Breast epithelium (tissue), 4 donors: Measurements from ENCODE around the gene INSYN2B. TPM values are rescaled to one million over a fixed set of nuclear protein-coding genes. Genes with fewer than 3 reads are reported as not detected.

Experiments
- DNase-seq, 2 donors: peaks; one replicate each; pipeline ENCODE4 v3.0.0-alpha.2; 2019; ENCODE audit warnings: low spot score in 2 of 2
- H3K27ac ChIP-seq, 2 donors: fragments of 200-600 bp; sonication (generic) in 1 of 2; one replicate each; pipeline ENCODE4 v1.5.1; 2016 to 2019; ENCODE audit warnings: mild to moderate bottlenecking in 1 of 2
- H3K27me3 ChIP-seq, 2 donors: fragments of 200-600 bp; sonication (generic) in 1 of 2; one replicate each; pipeline versions ENCODE4 v1.5.1 to v1.6.0; 2017 to 2019; ENCODE audit warnings: control low read depth in 1 of 2, mild to moderate bottlenecking in 1 of 2
- H3K36me3 ChIP-seq: fragments of 200-600 bp; one replicate; pipeline ENCODE4 v1.5.1; 2019
- H3K4me1 ChIP-seq, 2 donors: fragments of 200-600 bp; sonication (generic); one replicate each; pipeline ENCODE4 v1.5.1; 2016 to 2019; ENCODE audit warnings: control low read depth in 1 of 2
- H3K4me3 ChIP-seq, 3 donors: fragments of 200-600 bp; sonication (generic); 1 replicate in 2 of 3; 2 replicates in 1 of 3; pipeline ENCODE4 v1.5.1; 2016 to 2019; ENCODE audit warnings: mild to moderate bottlenecking in 3 of 3, moderate library complexity in 2 of 3
- H3K9me3 ChIP-seq, 2 donors: fragments of 200-600 bp; sonication (generic) in 1 of 2; one replicate each; pipeline ENCODE4 v1.5.1; 2016 to 2019; ENCODE audit warnings: control low read depth in 1 of 2
- CTCF ChIP-seq, 3 donors: fragments of 450-650 bp; IDR thresholded peaks; one replicate each; pipeline ENCODE4 v1.5.1; 2016 to 2017; ENCODE audit warnings: antibody characterized with exemption in 3 of 3, mild to moderate bottlenecking in 3 of 3, moderate library complexity in 3 of 3
- POLR2A ChIP-seq: fragments of 450-650 bp; IDR thresholded peaks from one replicate; pipeline ENCODE4 v1.6.1; 2016; ENCODE audit warnings: antibody characterized with exemption, mild to moderate bottlenecking, moderate library complexity
- POLR2AphosphoS5 ChIP-seq, 3 donors: sonication (generic); formaldehyde crosslinking; IDR thresholded peaks; one replicate each; pipeline ENCODE4 v1.6.1; 2017; ENCODE audit warnings: antibody characterized with exemption in 3 of 3
- intact Hi-C: fragments of 100-400 bp; cut with DNase I; formaldehyde crosslinking; loops from one replicate; pipeline ENCODE4 v1.15.1; 2023; ENCODE audit warnings: low total_unique reads
- total RNA-seq, 3 donors: library from RNA; depleted of rRNA; stranded (reverse); fragments of >200 nt; gene quantifications; one replicate each; pipeline ENCODE4 v1.1.0, GENCODE V29; 2016

The INSYN2B gene
- total RNA-seq, 3 donors from 2014 or later, result 1.3 to 9.1 TPM; not detected in 1

- Histone ChIP-seq H3K4me3 (no peak overlapping the region), H3K27me3 (no peaks in the 10 kb centered on the region), H3K4me1 (no peaks in the 10 kb centered on the region), H3K9me3 (no peaks in the 10 kb centered on the region), H3K36me3 (no peaks in the 10 kb centered on the region), H3K27ac (no peak overlapping the region)
- intact Hi-C loops, result no loop called here
- no peak for DNase-seq
- TF ChIP-seq CTCF (IDR thresholded peaks at IDR 0.05) (no peak), POLR2AphosphoS5 (IDR thresholded peaks at IDR 0.05) (no peak), POLR2A (no peak)
Observed at GRCh38 chr5:169867347-169867746, 112.9 kb downstream of the INSYN2B start.

GRCh38 chr5:169864483-169864882, 115.8 kb downstream of the INSYN2B start:
- Histone ChIP-seq H3K9me3 (no peaks in the 10 kb centered on the region), H3K4me3 (no peak overlapping the region), H3K4me1 (no peaks in the 10 kb centered on the region), H3K36me3 (no peaks in the 10 kb centered on the region), H3K27ac (no peak overlapping the region), H3K27me3 (no peaks in the 10 kb centered on the region)
- intact Hi-C loops, result no loop called here
- no peak for DNase-seq
- TF ChIP-seq CTCF (IDR thresholded peaks at IDR 0.05) (no peak), POLR2A (no peak), POLR2AphosphoS5 (IDR thresholded peaks at IDR 0.05) (no peak)

- H3K27ac ChIP-seq, result no peak overlapping the region
- intact Hi-C loops, result no loop called here
- no peaks in the 10 kb centered on the region for H3K4me1 ChIP-seq
- H3K36me3 ChIP-seq, result no peaks in the 10 kb centered on the region
- no peak for DNase-seq
- H3K4me3 ChIP-seq, result no peak overlapping the region
- H3K27me3 ChIP-seq, result no peaks in the 10 kb centered on the region
- no peak for TF ChIP-seq POLR2AphosphoS5 (IDR thresholded peaks at IDR 0.05)
- no peak for TF ChIP-seq POLR2A
- H3K9me3 ChIP-seq, result no peaks in the 10 kb centered on the region
Observed at GRCh38 chr5:169862391-169862811, 117.9 kb downstream of the INSYN2B start.

GRCh38 chr5:169861934-169862333, 118.4 kb downstream of the INSYN2B start:
- Histone ChIP-seq H3K4me1 (no peaks in the 10 kb centered on the region), H3K9me3 (no peaks in the 10 kb centered on the region), H3K27me3 (no peaks in the 10 kb centered on the region), H3K27ac (no peak overlapping the region), H3K4me3 (no peak overlapping the region), H3K36me3 (no peaks in the 10 kb centered on the region)
- no peak for TF ChIP-seq CTCF (IDR thresholded peaks at IDR 0.05)
- TF ChIP-seq POLR2AphosphoS5 (IDR thresholded peaks at IDR 0.05), result no peak
- no peak for TF ChIP-seq POLR2A
- no peak for DNase-seq
- intact Hi-C loops, result no loop called here

GRCh38 chr5:169861433-169861832, 118.9 kb downstream of the INSYN2B start:
- intact Hi-C loops, result no loop called here
- Histone ChIP-seq H3K4me3 (no peak overlapping the region), H3K4me1 (no peaks in the 10 kb centered on the region), H3K27me3 (no peaks in the 10 kb centered on the region), H3K9me3 (no peaks in the 10 kb centered on the region), H3K36me3 (no peaks in the 10 kb centered on the region), H3K27ac (no peak overlapping the region)
- no peak for DNase-seq
- no peak for TF ChIP-seq CTCF (IDR thresholded peaks at IDR 0.05)
- TF ChIP-seq POLR2AphosphoS5 (IDR thresholded peaks at IDR 0.05), result no peak
- TF ChIP-seq POLR2A, result no peak

GRCh38 chr5:169860585-169860984, 119.7 kb downstream of the INSYN2B start:
- no peaks in the 10 kb centered on the region for H3K4me1 ChIP-seq
- DNase-seq, result no peak

More at GRCh38 chr5:169860585-169860984, 119.7 kb downstream of the INSYN2B start:
- no peaks in the 10 kb centered on the region for H3K27me3 ChIP-seq
- no peak overlapping the region for H3K4me3 ChIP-seq
- no peaks in the 10 kb centered on the region for H3K36me3 ChIP-seq
- no peak overlapping the region for H3K27ac ChIP-seq
- H3K9me3 ChIP-seq, result no peaks in the 10 kb centered on the region
- intact Hi-C loops, result no loop called here
- no peak for TF ChIP-seq CTCF (IDR thresholded peaks at IDR 0.05)
- TF ChIP-seq POLR2A, result no peak
- no peak for TF ChIP-seq POLR2AphosphoS5 (IDR thresholded peaks at IDR 0.05)
